SW480 (cell line): ENCODE data around the gene PDZD7.
A peak's percentile ranks its signal among the peaks of the same experiment; 100 is the strongest.

ENCODE experiments used
- DNase-seq: peaks from one replicate; pipeline ENCODE4 v3.0.0-alpha.2; 2016; ENCODE audit warnings: low spot score

The PDZD7 gene

DNA sequence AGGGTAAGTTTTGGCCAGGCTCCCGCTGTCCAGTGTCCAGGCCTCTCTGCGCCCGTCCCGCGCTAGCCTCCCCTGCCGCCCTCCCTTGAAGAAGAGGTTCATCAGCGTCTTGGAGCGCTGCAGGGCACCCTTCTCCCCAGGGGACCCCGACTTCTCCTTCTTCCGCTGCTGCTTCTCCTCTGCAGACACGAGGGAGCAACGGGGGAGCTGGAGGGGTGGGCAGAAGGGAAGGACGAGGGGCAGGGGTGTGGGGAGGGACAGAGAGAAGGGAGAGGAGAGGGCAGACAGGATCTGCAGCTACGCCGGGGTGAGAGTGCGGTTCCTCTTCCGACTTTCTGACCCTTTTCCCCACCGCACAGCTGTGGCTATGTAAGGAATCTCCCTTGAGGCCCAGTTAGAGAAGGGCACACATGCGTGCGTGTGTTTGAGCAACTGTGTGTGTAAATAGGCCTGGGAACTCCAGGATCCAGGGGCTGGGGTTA, 12.8 kb downstream of the PDZD7 start:
- no peak for DNase-seq

DNA sequence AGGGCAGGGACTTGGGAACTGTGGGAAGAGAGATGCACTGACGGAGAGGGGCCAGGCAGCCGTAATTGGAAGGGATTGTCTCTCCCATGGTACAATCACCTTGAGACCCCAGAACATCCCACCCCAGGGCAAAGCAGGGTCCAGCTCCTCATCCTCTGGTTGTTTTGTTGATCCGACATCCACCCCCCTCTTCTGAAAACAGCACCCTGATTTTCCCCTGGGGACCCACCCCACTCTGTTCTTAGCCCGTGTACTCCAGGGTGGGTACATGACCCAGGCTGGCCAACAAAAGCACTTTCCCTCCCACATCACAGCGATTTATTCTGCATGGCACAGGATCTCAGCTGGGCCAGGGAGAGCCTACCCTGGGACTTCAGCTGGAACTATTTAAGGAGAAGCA, 14.1 kb downstream of the PDZD7 start:
- no peak for DNase-seq

DNA sequence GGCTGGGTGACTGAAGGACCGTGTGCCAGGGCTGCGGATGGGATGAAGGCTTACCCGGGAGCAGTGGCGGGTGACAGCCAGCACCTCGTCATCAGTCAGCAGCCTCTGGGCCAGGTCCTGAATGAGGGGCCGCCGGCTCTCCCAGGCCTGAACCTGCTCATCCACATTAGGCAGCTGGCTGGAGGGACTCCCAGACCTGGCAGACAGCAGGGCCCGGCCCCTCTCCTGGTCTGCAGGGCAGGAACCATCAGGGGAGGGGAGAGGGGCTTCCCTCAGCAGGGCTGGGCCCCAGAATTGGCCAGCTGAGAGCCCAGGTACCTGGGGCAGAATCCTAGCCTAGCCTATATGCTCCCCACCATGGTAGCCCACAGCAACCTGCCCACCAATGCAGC, 15.4 kb downstream of the PDZD7 start:
- no peak for DNase-seq

DNA sequence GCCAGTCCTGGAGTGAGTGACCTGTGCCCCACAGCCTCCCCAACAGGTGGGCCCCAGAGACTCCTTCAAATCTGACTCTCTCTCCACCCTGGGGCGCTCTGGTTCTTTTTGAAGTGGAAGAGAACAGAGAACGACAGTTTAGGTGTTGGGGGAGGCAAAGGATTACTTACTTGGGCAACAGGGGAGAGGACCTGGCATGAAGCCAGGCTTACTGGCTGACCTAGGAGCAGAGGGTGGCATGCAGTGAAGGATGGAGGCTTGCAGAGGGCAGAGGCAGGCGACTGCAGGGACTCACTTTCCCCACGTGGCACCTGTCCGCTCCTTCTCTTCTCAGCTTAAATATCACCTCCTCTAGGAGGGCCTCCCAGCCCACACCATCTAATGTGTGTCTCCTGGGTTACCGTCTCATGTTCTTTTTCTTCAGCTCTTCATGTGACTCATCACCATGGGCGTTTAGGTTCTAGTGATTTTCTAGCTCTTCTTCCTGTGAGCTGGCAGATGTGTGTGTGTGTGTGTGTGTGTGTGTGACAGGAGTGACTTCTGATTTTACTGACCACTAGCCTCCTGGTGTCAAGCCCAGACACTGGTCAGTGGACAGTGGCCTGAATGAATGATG, 15.9 kb downstream of the PDZD7 start:
- peak; percentile 36 for DNase-seq

DNA sequence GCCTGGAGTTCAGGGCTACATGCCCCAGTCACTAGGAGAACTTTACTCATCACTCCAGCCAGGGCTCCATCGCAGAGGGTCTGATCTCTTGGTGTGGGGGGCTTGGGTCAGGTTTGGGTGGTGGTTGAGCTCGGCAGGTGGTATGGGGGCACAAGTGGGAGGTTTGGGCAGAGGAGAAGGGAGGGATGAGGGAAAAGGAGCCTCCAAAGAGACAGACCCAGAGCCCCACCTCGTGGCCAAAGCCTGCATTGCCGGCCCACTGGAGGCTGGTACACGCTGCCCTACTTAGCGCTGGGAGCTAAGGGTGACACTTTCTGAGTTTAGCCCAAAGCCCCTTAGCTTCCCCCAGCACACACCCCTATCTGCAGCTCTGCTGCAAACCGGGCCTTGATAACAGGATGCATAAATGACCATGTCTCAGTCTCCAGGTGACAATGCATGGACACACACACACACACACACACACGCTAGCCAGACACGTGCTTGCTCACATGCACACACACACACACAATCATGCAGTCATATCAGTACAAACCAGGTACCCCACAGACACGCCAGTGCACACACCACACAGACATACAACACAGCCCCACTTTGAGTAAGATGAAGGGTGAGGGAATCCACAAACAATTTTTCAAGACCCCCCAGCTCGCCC, 16.6 kb downstream of the PDZD7 start:
- DNase-seq = peak; percentile 57

DNA sequence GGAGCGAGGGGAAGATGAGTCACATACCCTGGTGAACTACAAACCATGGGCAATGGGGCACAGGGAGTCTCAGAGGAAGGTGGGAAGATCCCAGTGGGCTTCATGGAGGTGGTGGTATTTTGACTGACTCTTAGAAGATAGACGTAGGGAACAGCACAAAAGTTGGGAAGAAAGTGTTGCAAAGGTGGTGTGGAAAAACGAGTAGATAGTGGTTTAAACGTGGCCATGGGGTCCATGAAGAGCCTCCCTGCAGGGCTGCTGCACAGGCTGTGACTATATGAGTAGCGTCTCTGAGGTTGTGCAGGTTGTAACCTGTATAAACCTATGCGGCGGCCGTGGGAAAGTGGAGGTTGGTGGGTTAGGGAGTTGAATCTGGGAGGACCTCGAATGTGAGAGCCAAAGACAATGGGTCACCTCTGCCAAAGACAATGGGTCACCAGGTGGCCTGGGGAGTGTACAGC, 17.5 kb downstream of the PDZD7 start:
- DNase-seq = no peak

DNA sequence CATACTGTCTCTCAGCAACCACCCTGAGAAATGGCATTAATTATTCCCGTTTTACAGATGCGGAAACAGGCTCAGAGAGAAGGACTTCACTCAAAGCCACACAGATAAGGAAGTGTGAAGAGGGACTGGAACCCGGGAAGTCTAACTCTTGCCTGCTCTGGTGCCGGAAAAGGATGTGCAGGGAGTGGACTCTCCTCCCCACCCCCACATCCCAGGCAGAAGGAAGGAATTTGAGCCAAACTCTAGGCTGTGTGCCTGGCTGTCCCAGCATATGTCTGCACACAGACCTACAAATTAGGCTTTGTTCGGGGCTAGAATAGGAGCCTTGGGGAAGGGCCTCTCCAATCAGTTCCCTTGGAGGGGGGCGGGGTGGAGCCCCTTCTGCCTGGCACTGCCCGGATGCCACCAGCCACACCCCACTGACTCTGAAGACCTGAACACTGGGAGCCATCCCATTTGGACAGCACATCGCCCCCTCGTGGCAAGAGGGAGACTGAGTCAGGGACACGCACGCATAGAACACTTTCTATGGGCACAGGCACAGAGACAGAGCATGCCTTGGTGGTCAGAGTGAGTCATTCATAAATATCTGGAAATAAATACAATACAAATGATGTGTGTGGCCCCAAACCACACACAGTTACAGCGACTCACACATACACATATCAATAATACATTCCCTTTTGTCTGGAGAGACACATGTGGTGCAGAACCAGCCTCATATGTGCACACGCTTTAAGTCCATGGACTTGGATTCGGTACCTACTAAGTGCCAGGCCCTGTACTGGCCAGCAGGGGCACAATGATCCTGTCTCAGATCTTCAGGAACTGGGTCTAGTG, 18.2 kb downstream of the PDZD7 start:
- peak; percentile 96 for DNase-seq

DNA sequence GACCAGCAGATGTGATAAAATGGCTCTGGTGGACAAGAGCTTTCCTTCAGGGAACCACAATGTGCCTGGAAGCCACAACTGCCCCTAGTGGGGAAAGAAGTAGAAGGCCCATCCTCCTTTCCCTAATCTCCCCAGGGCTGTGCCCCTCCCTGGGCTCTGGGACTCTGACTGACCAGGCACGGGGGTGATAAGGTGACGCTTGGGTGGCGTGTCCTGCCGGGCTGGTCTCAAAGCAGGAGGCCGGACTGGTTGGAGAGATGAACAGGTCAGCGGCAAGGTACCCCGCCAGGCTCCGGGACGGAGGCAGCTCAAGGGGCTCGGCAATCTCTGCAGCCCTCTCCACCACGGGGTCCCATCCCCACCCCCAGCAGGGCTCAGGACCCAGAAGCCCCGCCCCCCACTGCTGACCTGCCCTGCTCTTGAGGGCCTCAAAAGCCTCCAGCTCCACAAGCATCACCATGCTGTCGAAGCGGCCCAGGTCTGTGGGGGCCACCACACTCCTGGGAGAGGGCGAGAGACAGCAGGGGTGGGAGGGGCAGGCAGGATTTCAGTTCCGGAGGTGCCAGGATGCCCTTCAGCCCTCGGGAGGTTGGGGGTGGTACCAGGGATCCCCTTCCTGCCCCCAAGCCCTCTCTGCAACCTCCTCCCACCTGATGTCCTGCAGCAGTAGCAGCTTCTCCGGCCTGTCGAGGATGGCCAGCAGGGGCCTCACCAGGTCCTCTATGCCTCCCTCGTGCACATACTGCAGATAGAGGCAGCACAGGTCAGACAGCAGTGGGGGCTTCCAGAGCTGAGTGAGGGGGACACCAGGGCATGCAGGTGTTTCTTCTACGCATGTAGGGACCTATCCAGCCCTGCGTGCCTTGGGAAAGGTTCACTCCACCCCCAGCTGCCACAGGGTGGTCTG, 19.2 kb downstream of the PDZD7 start:
- peak; percentile 57 for DNase-seq

DNA sequence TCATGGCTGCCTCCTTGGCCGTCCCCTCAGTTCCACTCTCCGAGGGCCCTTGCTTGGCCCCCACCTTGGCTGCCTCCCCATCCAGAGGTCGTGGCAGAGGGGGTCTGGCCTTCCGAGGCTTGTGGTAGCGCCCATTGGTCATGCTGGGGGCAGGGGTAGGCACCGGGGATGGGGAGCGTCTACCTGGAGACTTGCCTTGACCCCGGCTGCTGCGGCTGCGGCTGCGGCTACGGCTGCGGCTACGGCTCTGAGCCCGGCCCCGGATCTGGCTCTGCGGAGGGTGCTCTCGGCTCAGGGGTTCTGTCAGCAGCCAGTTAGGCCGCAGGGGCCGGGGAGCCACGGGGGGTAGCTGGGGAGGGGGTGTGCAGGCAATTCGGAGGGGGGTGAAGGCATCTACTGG, 20.6 kb downstream of the PDZD7 start:
- no peak for DNase-seq

DNA sequence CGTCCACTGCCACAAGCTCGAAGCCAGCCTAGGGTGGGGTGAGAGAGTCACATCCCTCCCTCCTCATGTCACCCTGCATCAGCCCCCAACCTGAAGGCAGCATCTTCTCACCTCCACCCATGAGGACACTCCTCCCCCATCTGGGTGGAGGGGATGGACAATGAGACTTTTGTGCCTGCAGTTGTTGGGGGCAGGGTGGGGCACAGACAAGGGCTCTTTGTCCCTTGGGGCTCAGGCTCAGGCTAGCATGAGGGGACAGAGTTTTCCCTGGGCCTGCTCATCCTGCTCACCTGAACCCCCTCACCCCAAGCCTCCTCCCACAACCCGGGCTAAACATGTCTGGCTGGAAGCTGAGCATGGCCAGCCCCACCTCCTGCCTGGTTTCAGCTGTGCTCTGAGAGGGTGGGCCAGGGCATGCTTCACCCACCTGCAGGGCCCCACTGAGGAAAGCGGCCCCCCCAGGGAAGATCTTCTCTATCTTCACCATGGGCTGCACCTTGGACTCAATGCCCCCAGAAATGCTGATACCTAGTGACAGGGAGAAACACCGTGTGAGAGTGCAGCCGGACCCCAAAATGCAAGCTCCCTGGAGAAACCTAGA, 22.0 kb downstream of the PDZD7 start:
- peak; percentile 96 for DNase-seq

DNA sequence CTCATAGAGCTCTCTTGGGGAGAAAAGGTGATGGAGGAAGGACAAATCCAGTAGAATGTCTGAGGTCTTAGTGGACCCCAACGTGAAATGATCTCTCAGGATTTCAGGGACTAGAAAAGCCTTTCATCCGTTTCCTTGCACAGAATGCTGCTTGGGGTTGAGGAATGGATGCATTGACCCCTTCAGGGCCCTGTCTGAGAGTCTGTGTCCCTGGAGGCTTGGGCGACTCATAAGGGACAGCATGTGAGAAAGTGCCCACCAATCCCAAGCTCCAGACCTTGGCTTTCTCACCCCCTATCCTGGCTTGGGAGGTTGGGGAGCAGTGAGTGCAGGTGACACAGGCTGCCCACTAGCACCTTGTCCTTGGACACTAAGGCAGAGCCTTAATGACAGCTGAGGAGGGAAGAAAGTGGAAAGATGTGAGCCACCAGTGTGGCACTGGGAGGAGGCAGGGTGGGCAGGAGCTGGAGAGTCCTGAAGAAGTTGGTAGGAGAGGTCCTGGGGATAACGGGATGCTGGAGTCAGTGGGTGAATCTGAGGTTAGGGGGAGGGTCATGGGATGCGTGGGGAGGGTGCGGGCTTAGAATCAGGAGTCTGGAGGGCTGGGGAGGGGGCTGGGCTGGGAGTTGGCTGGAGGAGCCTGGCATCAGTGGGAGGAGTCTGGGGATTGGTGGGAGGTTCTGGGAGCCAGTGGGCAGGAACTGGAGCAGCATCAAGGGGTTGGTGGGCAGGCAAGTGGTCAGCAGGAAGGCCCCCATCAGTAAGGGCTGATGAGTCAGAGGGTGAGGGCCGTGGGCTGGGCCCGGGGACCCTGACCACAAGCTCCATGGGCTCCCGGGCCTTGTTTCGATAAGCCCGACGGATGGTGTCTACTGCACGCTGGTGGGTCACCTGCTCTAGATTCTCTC, 22.8 kb downstream of the PDZD7 start:
- no peak for DNase-seq

DNA sequence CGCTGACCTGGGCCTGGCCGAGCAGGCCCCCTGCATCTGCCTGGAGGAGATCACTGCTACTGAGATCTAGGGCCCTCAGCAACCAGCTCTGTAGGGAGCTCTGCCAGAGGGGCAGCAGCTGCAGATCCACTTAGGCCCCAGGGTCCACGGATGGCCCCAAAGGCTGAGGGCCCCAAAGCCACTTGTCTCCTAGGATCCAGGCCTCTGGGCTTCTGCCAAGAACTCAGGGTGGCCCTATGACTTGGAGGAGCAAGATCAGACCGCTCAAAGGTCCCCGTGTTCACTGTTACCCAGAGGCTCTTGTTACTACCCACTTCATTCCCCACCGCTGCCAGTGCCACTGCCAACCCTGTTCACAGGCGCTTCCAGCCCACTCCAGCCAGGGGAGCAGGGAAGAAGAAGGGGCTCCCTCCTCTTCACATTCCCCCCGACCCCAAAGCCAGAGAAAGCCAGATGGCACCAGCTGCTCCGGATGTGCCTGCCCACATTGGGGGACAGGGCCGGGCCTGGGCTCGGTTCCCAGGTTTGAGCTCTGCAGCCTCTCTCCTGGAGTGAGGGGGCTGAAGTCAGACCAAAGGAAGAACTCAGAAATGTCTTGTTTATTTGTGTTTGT, 23.7 kb downstream of the PDZD7 start:
- DNase-seq = no peak

DNA sequence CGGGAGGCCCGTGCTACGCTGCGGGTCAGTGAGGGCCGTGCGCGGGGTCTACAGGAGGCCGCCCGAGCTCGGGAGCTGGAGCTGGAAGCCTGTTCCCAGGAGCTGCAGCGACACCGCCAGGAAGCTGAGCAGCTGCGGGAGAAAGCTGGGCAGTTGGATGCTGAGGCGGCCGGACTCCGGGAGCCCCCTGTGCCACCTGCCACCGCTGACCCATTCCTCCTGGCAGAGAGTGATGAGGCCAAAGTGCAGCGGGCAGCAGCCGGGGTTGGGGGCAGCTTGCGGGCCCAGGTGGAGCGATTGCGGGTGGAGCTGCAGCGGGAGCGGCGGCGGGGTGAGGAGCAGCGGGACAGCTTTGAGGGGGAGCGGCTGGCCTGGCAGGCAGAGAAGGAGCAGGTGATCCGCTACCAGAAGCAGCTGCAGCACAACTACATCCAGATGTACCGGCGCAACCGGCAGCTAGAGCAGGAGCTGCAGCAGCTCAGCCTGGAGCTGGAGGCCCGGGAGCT, 24.3 kb downstream of the PDZD7 start:
- peak; percentile 32 for DNase-seq

DNA sequence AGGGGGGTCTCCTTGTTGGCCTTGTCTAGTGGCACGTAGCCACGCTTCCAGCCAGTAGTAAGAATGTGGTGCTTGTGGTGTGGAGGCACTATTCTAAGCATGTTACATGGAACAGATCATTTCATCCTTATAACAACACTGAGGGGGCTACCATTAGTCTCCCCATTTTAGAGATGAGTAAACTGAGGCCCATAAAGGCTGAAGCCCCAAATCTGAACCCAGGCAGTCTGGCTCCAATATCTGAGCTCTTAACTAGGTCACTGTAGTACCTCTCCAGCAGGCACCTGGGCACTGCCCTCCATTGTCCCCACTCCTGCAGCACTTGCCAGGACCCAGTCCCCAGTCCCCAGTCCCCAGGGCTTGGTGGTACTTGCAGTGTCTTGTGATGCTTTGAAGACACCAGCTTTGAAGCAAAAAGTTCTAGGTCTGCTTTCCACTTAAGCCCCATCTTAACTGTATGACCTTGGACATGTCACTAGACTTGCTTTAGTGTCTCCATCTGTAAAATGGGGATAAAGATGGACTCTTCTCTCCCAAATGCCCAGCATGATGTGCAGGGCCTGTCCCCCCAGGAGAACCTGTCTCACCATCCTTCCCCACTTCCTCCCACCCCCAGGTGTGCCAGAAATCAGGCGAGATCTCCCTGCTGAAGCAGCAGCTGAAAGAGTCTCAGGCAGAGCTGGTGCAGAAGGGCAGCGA, 24.9 kb downstream of the PDZD7 start:
- DNase-seq = no peak

DNA sequence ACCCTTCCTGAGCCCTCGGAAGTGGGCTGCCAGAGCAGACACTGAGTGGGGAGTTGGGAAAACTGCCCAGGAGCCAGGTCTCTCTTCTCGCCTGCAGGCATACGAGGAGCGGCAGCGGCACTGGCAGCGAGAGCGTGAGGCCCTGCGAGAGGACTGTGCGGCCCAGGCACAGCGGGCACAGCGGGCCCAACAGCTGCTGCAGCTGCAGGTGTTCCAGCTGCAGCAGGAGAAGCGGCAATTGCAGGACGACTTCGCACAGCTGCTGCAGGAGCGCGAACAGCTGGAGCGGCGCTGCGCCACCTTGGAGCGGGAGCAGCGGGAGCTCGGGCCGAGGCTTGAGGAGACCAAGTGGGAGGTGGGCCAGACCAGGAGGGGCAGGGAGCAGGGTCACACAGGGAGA, 25.6 kb downstream of the PDZD7 start:
- no peak for DNase-seq

DNA sequence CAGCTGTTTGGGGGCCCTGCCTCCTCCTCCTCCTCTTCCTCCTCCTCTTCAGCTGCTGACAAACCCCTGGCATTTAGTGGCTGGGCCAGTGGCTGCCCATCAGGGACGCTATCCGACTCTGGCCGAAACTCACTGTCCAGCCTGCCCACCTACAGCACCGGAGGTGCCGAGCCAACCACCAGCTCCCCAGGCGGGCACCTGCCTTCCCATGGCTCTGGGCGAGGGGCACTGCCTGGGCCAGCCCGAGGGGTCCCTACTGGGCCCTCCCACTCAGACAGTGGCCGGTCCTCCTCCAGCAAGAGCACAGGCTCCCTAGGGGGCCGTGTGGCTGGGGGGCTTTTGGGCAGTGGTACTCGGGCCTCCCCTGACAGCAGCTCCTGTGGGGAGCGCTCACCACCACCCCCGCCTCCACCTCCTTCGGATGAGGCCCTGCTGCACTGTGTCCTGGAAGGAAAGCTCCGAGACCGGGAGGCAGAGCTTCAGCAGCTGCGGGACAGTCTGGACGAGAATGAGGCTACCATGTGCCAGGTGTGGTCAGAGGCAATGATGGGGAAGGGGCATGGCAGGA, 27.2 kb downstream of the PDZD7 start:
- DNase-seq = no peak

DNA sequence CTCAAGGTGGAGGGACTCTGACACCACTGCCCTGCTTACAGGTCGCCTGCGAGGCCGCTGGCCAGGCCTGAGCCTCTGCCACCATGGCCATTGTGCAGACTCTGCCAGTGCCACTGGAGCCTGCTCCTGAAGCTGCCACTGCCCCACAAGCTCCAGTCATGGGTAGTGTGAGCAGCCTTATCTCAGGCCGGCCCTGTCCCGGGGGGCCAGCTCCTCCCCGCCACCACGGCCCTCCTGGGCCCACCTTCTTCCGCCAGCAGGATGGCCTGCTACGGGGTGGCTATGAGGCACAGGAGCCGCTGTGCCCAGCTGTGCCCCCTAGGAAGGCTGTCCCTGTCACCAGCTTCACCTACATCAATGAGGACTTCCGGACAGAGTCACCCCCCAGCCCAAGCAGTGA, 28.5 kb downstream of the PDZD7 start:
- DNase-seq = no peak

DNA sequence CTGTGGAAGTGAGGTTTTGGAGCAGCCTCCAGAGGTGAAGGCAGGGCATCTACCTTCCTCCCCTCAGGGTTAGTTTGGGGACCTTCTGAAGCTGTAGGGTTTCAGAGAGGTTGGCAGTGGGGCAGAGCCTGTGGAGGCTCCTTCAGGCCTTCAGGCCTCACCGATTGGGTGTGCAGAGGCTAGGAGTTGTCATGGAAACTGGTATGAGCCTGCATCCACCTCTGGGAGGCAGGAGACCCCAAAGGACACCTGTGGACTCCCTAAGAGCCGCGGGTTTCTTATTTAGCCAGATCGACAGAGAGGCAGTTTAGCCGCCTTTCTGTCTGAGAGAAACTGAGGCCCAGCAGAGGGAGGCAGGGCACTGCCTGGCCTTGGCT, 29.3 kb downstream of the PDZD7 start:
- DNase-seq = no peak
